HG02970 (cell line): ENCODE measurements around the gene SGCA.

Experiments used
- ATAC-seq: cut with Tn5 transposase; IDR thresholded peaks from one replicate; pipeline ENCODE4 v1.9.1; 2021; ENCODE audit warnings: mild to moderate bottlenecking, moderate library complexity, moderate number of reproducible peaks; ENCODE audit not compliant: unreplicated experiment, low FRiP score

The SGCA gene

DNA sequence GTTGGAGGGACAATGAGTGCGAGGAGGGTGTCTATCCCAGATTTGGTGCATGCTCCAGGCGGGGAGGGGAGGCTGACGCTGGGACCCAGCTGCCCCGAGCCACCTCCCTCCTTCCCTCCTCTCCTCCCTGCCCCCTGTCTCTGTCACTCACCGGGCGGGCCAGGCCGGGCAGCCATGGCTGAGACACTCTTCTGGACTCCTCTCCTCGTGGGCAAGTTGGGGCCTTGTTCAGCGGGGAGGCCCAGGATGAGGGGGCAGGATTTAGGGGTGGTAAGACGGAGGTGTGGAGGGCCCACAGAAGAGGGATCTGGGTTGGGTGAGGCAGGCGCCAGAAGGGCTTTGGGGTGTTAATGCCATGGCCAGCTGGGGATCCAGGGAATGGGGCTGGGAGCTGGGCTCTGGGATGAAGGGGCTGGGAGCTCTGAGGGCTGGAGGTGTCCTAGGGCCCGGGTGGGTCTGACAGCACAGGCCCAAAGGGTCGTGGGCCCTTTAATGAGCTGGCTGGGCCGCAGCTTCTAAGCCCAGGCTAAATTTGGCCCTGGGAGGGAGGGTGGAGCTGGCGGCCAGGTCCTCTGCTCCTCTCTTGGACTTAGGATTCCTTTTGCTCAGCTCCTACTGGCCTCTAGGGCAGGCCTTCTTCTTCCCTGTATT, at the start of gene SGCA:
TSS of gene SGCA (plus strand) at position 139 of the 651 bp plus-strand sequence. CDS start at position 175, 36 bp downstream.
- no peak for ATAC-seq

DNA sequence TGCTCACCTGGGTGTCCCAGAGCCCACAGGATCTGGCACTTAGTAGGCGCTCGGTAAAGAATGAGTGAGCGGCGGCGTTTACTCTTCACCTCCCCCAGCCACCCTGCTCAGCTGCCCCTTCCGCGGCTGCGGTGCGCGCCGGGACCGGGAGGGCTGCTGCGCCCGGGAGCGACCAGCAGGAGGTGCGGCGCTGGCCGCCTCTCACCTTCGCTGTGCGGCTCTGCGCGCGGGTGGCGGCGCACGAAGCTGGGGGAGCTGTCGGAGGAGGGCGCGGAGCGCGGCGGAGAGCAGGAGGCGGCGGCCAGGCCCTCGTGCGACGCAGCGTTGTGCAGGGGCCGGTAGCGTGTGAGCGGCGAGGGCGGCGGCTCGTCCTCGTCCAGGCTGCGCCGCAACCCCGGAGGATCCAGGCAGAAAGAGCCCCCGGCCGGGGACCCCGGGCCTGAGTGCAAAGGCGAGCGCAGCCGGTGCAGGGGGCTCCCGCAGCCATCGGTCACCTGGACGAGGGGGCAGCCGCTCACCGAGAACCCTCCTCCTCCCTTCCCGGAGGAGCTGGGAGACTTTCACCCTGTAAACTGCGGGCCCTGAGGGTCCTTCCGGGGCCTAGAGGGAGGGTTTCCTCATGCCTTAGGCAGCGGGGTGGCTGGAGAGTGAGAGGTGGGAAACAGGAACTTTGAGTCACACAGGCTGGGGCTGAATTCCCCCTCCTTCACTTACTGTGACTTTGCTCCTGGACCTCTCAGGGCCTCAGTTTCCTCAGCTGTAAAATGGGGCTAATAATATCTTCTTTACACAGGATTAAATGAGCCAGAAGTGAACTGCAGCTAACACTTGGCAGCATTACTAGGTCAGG, 48.4 kb upstream of the SGCA start:
- no peak for ATAC-seq

DNA sequence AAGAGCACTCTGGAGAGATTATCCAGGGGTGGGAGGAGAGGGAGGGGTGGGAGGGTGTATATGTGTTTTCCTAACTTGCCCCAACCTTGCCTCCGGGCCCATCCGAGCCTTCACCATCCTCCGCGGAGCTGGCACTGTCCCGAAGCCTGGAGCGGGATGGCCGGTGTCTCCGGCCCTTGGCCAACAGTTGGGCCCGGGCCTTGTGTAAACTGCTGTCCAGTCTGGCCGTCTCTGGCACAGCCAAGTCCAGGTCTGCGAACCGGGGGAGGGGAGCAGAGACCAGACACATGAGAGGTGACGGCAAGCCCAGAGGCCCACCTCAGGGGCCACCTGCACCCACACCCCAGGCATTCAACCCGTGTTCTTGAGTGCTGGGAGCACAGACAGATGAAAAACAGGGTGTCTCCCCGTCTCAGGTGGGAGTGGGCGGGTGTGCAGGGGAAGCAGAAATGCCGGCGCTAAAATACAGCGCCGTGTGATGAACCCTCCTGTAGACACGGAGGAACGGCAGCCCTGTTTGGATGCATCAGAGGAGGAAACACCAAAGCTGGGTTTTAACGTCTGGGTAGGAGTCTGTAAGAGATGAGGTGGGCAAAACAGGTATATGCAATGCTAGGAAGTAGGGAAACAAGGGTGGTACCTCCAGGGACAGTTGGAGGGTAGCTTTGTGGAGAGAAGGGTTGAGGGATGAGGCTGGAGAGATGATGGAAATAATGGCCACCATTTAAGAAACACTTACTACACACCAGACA, 47.6 kb upstream of the SGCA start:
- ATAC-seq = no peak

DNA sequence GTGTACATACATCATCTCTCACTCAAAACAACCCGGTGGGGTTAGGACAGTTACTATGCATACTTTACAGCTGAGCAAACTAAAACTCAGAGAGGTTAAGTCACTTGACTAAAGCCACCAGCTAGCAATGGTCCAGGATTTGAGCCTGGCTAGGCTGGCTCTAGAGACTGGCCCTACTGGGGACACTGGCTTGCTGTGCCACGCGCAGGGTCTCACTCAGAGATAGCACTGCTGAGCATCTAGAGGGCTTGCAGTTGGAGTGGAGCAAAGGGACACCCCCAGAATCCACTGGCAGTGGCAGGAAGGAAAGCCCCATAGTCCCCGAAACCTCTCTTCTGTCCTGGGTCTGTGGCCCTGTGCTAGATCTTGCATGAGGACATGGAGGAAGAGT, 47.0 kb upstream of the SGCA start:
- no peak for ATAC-seq

DNA sequence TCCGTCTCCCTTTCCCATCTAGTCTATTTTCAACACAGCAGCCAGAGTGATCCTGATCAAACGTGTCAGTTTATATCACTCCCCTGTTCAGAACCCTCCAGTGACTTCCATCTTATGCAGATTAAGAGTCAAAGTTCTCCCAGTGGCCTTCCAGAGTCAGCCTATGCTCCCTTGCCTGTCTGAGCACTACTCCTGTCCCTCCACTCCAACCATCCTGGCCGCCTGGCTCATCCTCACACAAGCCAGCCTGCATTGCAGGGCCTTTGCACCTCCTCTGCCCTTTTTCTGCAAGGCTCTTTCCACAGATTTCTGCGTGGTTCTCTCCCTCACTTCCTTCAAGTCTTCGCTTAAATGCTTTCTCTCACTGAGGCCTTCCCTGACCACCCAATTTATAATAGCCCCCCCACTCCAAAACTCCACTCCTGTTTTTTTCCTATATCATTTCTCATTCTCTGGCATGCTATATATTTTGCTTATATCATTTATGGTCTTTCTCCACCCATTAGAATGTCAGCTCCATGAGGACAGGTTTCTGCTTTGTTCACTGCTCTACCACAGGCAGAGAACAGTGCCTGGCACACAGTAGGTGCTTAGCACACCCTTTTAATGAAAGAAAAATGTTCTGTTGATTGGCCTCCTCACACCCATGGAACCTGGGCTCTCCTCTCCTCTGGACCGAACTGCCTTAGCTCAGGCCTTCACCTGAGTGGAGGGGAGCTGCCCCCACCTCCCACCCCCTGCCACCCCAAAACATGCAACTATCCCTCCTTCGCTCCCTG, 45.1 kb upstream of the SGCA start:
- ATAC-seq = no peak

DNA sequence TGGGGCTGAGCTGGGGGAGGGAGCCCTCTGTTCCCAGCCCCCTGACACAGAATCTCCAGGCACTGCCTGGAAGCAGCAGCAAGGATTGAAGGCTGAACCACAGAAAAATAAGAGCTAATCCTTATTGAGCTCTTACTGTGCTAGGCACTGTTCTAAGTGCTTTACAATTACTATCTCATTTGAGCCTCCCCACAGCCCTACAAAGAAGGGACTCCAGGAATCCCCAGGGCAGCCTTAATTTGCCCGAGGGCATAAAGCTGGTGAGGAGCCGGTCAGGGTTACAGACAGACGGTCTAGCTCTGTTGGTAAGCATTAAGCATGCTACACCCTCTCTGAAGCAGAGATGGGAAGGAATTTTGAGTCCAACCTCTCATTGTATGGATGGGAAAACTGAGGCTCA, 42.9 kb upstream of the SGCA start:
- ATAC-seq = no peak

DNA sequence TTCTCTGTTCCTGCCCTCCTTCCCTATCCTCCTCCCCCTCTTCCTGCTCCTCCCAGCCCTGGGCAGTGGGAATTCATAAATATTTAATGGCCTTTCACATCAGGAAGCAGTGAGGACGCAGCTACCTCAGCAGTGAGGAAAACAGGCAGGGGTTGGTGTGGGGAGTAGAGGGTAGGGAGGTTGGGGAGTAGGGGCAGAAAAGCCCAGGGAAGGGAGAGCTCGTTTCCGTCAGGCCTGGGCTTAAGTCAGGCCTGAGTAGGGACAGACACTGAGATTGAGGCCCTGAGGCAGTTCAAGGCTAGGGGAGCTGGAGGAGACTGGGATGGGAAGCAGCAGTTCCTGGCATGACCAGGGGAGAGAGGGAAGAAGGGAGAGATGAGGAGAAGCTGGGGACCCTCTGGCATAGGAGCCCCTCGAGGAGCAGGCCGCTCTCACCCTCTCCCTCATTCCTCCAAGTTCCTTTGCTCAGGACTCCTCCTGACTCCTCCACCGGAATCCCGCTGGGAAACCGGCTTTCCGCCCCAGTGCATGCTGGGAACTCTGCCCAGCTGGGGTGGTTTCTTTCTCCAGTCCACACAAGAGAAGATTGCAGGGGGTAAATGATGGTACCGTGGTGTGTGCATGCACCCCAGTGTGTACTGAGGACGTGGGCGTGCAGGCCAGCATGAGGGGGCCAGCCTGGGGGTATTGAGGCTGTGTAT, 42.0 kb upstream of the SGCA start:
- ATAC-seq = no peak

DNA sequence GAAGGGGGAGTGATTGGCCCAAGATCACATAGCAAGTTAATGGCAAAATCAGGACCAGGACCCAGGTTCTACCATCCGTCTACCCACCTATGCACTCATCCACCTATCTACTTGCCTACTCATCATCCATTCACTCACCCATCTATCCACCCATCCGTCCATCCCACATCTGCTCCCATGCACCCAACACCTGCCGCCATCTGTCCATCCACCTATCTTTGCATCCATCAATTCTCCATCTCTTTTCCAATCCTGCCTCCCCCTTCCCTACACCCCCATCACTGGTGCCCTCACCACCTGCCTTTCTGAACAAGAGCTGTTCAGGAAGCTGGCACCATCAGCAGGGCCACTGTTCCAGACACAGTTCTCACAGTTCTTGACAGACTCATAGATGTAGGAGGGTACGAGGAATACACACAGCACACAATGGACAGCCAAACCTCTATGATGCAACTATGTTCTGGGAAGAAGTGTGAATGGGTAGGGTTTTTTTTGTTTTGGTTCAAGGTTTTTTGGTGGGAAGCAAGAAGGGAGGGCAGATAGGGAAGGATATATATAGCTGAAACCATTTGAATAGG, 40.3 kb upstream of the SGCA start:
- no peak for ATAC-seq

DNA sequence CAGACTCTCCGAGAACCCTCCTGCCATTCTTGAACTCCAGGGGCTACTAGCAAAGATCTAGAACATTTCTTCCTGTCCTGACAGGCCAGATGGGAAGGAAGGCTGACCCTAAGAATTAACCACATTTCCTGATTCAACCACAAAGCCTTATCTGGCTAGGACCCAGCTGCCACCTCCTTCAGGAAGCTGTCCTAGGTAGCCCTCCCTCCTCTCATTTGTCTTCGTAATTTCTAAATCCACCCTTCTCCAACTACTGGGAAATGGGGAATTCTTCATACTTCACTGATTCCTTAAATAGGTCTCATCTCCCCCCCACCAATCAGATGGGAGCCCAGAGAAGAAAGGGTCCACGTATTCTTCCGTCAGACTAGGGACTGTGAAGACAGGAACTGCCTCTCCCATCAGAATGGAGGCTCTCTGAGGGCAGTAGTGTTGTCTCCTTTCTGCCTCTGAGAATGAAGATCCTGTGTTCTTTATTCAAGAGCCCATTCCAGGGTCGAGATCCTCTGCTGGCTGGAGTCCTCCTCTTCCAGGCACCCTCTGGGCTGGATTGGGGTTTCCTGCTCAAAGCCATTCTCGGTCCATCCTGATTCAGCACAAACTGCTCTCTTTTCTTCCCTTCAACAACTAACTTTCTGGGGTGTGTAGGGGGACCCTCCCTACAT, 38.0 kb upstream of the SGCA start:
- no peak for ATAC-seq

DNA sequence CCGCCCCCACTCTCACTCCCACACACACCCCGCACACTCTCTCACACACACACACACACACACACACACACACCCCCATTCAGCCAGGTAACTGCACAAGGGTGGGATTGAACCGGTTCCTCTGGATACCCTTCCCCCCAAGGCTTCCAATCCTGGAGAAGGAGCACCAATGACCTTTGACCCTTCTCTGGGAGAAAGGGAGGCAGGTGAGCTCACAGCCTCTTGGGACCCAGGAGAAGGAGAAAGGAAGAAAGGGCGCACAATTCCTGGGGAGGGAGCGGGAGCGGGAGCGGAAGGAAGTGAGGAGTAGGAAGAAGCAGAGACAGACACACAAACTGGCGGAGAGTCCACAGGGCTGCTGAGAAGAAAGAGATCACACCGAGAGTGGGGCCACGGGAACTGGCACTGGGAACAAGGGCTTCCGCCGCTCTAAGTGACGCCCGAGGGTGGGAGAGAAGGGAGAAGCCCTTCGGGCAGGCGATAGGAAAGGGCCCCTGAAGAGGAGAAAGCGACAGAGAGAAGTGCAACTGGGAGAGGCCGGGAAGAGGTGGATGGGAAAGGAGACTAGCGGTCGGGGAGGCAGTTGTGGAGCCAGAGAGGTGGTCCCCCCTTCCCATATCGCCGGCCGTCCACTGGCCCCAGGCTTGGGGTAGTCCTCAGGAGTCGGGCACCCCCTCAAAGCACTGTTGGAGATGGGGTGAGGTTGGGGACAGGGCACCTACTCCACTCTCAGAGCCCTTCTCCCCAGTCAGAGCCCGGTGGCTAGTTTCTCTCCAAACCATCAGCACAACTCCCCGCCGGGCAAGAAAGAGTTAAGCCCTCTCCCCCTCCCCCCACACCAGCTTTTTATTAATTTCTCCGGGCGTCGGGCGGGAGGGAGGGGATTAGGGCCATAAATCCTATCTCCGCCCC, 37.1 kb upstream of the SGCA start:
- no peak for ATAC-seq

DNA sequence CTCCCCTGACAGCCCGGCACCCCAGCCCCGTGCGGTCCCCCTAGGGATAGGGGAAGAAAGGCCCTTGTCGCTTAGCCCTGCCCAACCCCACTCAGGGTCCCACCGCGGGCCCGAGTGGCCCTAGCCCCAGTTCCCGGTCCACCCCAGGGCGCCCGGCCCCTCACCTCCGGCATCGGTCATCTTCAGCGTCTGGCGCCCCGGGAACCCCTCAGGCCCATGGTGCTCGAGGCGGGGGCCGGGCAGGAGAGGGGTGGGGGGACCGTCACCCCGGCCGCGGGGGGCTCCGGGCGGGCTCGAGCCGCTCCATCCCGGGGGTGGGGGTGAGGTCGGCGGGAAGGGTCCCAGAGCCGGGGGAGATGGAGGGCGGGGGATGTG, 36.5 kb upstream of the SGCA start:
- no peak for ATAC-seq

DNA sequence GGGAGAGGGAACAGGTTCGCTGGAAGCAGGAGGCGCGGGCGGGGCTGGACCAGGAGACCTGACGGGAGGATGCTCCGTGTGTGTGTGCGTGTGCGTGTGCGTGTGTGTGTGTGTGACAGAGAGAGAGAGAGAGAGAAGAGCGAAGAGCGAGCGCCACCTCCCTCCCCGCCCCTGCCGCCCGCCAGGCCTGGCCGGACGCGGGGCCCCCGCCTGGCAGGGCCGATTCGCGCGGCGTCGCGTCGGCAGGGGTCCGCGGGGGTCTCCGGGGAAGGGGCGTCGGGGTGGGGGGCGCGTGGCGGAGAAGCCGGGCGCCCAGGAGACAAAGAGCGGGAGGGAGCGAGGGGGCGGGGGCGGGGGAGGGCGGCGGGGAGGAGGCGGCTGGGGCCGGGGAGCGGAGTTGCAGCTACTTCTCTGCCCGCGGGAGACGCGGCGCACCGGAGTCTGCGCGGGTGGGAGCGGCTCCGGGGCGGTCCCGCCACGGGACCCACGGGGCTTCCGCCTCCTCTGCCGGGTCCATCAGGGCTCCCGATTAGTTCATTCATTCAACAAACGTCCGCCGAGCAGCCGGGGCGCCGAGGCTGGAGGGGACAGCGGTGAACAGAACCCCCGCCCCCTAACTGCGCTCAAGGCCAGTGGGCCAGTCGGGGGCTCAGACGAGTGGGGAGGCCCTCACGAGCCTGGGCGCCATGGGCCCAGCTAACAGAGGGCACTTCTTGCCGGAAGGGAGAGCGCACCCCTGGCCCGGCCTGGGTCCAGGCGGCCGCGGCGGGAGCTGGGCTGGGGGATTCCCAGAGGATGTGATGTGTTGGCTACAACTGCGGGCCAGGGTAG, 35.9 kb upstream of the SGCA start, which contains the start of gene SAMD14:
TSS of gene SAMD14 (minus strand) at position 433 of the 831 bp plus-strand sequence. CDS start 5,201 bp downstream, outside the sequence.
- ATAC-seq = no peak

DNA sequence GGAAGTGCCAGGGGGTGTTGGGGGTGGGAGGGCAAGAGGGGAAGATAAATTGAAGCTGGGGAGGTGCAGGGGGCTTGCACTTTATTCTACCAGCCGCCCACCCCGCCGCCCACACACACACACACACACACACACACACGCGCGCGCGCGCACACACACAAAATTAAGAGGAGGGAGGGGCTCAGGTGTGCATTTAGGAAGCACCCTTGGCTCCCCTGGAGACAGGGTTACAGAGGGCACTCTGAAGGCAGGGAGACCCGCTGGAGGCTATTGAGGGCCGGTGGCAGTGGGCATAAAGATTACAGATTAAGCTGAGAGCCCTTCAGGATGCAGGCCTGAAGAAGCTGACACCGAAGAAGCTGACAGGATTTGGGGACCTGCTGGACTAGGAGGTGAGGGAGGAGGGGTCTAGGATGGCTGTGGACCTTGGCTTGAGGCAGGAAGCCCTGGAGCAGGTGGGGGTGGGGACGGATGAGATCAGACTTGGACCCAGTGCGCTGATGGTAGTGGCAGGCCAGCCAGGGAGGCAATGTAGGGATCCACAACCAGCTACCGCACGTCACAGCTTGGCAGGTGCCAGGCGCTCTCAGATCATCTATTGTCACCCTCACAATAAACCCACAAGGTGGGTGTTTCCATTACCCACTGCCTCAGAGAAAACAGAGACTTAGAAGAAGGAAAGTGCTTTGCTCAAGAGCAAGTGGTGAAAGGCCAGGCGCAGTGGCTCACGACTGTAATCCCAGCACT, 35.1 kb upstream of the SGCA start:
- no peak for ATAC-seq

DNA sequence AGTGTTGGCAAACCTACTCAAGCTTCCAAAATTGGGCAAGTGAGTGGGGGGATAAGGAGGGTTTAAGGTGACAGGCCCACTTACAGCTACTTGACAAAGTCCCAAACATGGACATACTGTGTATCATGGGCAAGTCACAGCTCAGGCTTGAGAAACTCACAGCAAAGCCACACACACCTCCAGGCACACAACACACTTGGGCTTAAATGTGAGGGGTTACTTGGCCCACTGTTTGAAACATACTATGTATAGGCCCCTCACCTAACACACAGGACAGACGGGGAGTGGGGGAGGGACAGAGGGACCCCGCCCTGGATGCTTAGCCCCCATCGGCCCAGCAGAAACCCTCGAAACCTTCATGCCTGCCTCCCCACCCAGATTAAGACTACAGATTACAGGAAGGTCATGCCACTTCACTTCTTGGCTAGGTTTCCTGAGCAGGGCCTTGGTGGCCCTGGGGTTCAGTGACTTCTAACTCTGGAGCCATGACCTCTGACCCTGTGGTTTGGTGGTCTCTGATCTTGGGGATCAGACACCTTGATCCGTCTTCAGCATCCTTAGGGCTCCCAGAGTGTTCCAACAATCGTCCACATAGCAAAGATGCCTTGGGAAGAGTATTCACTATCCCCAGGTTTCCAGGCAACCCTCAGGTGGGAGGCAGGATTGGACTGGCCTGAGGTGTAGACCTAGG, 33.6 kb upstream of the SGCA start:
- no peak for ATAC-seq

DNA sequence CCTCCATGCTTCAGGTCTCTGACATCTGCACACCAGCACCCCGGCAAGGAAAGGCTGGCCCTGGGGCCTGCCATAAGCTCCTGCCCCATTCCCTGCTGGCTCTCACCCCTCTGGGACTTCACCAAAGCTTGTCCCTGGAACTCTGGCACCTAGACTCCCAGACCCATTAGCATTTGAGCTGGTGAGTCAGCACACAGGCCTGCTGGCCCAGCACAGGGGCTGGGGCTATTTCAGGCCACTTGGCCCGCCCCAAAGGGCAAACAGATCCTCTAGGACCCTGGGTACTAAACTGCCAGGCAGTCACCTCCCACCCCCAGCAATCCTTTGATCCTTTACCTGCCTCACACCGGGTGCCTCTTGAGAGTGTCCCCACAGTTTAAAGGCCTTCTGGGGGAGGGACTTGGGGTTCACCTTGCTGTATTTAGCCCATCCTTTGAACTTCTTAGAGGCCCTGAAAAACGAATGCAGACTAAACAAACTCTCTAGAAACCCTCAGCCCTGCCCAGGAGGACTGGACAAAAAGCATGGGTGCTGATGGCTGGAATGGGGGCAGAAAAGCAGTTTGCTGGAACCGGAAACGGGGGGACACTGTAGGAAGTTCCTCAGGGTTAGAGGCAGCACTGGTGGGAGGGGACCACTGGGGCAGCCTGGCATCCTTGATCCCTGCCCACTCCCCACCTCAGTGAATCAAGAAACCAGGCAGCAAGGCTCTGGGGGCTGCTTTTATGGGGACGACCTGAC, 32.6 kb upstream of the SGCA start:
- ATAC-seq = no peak
